ENCODE results near the gene NALCN. TPM values are rescaled to one million over a fixed set of nuclear protein-coding genes. Genes with fewer than 3 reads are reported as not detected.

Gene NALCN
- total RNA-seq, 1 donor from 2014 or later = 3.5 TPM

GRCh38 chr13:101080616-101081015 is 335.7 kb downstream of the NALCN start:
- Histone ChIP-seq H3K9me3 (no peaks in the 10 kb centered on the region), H3K4me3 (no peak overlapping the region), H3K27ac (no peak overlapping the region), H3K4me1 (no peaks in the 10 kb centered on the region), H3K36me3 (no peaks in the 10 kb centered on the region), H3K27me3 (no peaks in the 10 kb centered on the region)
- no peak for ATAC-seq
- intact Hi-C loops (cut with DNase I) = no loop called here
- DNase-seq = no peak
- TF ChIP-seq CTCF (IDR thresholded peaks at IDR 0.05) = no peak

- DNase-seq (no peak), ATAC-seq (no peak)
- Histone ChIP-seq H3K9me3 (no peaks in the 10 kb centered on the region), H3K4me1 (no peaks in the 10 kb centered on the region), H3K27me3 (no peaks in the 10 kb centered on the region), H3K27ac (no peak overlapping the region), H3K36me3 (no peaks in the 10 kb centered on the region), H3K4me3 (no peak overlapping the region)
- intact Hi-C loops (cut with DNase I) = no loop called here
- TF ChIP-seq CTCF (IDR thresholded peaks at IDR 0.05) = no peak
Measured at GRCh38 chr13:101065329-101065728, 351.0 kb downstream of the NALCN start.

GRCh38 chr13:101059793-101060192 is 356.5 kb downstream of the NALCN start:
- no peak for TF ChIP-seq CTCF (IDR thresholded peaks at IDR 0.05)
- Histone ChIP-seq H3K36me3 (no peaks in the 10 kb centered on the region), H3K27me3 (no peaks in the 10 kb centered on the region), H3K4me1 (no peaks in the 10 kb centered on the region), H3K9me3 (no peaks in the 10 kb centered on the region), H3K4me3 (no peak overlapping the region), H3K27ac (no peak overlapping the region)
- intact Hi-C loops (cut with DNase I) = no loop called here
- no peak for ATAC-seq
- DNase-seq = no peak

GRCh38 chr13:101058841-101059240 is 357.5 kb downstream of the NALCN start:
- Histone ChIP-seq H3K4me1 (no peaks in the 10 kb centered on the region), H3K27me3 (no peaks in the 10 kb centered on the region), H3K4me3 (no peak overlapping the region), H3K9me3 (no peaks in the 10 kb centered on the region), H3K27ac (no peak overlapping the region), H3K36me3 (no peaks in the 10 kb centered on the region)
- TF ChIP-seq CTCF (IDR thresholded peaks at IDR 0.05) = no peak
- no peak for ATAC-seq
- intact Hi-C loops (cut with DNase I) = no loop called here
- DNase-seq = no peak

GRCh38 chr13:101053301-101054093 is 362.8 kb downstream of the NALCN start:
- intact Hi-C loops (cut with DNase I) = no loop called here
- H3K27ac ChIP-seq = no peak overlapping the region
- H3K9me3 ChIP-seq = no peaks in the 10 kb centered on the region
- H3K27me3 ChIP-seq = no peaks in the 10 kb centered on the region
- TF ChIP-seq CTCF (IDR thresholded peaks at IDR 0.05) = no peak
- no peak for ATAC-seq
- no peaks in the 10 kb centered on the region for H3K4me1 ChIP-seq
- no peaks in the 10 kb centered on the region for H3K36me3 ChIP-seq
- no peak overlapping the region for H3K4me3 ChIP-seq
- no peak for DNase-seq

Measured in upper lobe of right lung (tissue), 1 donor.